Measurements from ENCODE around the gene CNTN4. TPM values are rescaled to one million over a fixed set of nuclear protein-coding genes. Genes with fewer than 3 reads are reported as not detected.

CNTN4 gene
- total RNA-seq, 1 donor from 2014 or later = not detected

DNA sequence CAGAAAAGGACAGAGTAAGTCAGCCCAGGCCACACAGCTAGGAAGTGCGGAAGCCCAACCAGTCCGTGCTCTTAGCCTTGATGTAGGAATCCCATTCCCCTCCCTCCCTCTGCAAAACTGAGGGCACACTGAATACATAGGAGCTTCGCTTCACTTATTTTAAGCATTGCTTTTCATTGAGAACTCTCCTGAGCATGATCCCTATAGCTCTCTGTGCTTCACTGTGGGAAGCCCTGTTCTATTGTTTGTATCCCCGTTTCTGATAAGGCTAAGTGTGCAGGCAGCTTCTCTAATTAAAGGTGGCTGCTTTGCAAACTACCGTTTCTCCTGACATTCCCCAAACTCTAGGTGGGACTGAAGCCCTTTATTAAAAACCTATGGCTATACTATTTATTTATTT, 981.6 kb downstream of the CNTN4 start:
- Mint-ChIP-seq H3K36me3 (ENCODE audit: low read depth, unreplicated experiment) (no peaks in the 10 kb centered on the region), H3K9me3 (ENCODE audit: unreplicated experiment) (peaks cover 4% of the 10 kb centered on the region), H3K27me3 (ENCODE audit: low read depth, unreplicated experiment) (no peaks in the 10 kb centered on the region), H3K4me1 (ENCODE audit: low read depth, unreplicated experiment) (no peaks in the 10 kb centered on the region), H3K27ac (ENCODE audit: unreplicated experiment) (no peak overlapping the region), H3K4me3 (ENCODE audit: unreplicated experiment) (no peak overlapping the region)
- FAIRE-seq (no peak), DNase-seq (ENCODE audit: low read depth) (no peak)
- Histone ChIP-seq H4K20me1 (ENCODE audit: insufficient read depth, low read length) (no peaks in the 10 kb centered on the region), H3K9ac (ENCODE audit: low read length) (no peak overlapping the region), H3K36me3 (ENCODE audit: insufficient read depth, low read length) (no peaks in the 10 kb centered on the region), H3K4me2 (ENCODE audit: low read length) (no peak overlapping the region), H3K4me1 (ENCODE audit: insufficient read depth, low read length) (no peaks in the 10 kb centered on the region), H3K4me3 (ENCODE audit: insufficient read depth, low read depth, low read length) (no peak overlapping the region), H3K27me3 (ENCODE audit: insufficient read depth, low read length) (no peaks in the 10 kb centered on the region), H3K27ac (ENCODE audit: low read depth, low read length) (no peak overlapping the region), H2AFZ (ENCODE audit: low read depth, low read length) (no peak overlapping the region), H3K79me2 (ENCODE audit: insufficient read depth, low read length) (no peaks in the 10 kb centered on the region), H3K9me3 (ENCODE audit: insufficient read depth, low read depth, low read length) (no peaks in the 10 kb centered on the region)
- TF ChIP-seq, protein P1, sequence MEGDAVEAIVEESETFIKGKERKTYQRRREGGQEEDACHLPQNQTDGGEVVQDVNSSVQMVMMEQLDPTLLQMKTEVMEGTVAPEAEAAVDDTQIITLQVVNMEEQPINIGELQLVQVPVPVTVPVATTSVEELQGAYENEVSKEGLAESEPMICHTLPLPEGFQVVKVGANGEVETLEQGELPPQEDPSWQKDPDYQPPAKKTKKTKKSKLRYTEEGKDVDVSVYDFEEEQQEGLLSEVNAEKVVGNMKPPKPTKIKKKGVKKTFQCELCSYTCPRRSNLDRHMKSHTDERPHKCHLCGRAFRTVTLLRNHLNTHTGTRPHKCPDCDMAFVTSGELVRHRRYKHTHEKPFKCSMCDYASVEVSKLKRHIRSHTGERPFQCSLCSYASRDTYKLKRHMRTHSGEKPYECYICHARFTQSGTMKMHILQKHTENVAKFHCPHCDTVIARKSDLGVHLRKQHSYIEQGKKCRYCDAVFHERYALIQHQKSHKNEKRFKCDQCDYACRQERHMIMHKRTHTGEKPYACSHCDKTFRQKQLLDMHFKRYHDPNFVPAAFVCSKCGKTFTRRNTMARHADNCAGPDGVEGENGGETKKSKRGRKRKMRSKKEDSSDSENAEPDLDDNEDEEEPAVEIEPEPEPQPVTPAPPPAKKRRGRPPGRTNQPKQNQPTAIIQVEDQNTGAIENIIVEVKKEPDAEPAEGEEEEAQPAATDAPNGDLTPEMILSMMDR (IDR thresholded peaks at IDR 0.05; ENCODE audit: insufficient read depth, low read depth, low read length) = no peak
- TF ChIP-seq EZH2 (IDR thresholded peaks at IDR 0.05; ENCODE audit: insufficient read depth, low read length) = no peak

- no peak overlapping the region for H2AFZ ChIP-seq (ENCODE audit: low read depth, low read length)
- H3K4me1 ChIP-seq (ENCODE audit: insufficient read depth, low read length) = no peaks in the 10 kb centered on the region
- no peaks in the 10 kb centered on the region for H3K36me3 ChIP-seq (ENCODE audit: insufficient read depth, low read length)
- H3K79me2 ChIP-seq (ENCODE audit: insufficient read depth, low read length) = no peaks in the 10 kb centered on the region
- Mint-ChIP-seq H3K4me3 (ENCODE audit: unreplicated experiment) (no peak overlapping the region), H3K27me3 (ENCODE audit: low read depth, unreplicated experiment) (no peaks in the 10 kb centered on the region), H3K9me3 (ENCODE audit: unreplicated experiment) (peaks cover 4% of the 10 kb centered on the region), H3K36me3 (ENCODE audit: low read depth, unreplicated experiment) (no peaks in the 10 kb centered on the region), H3K4me1 (ENCODE audit: low read depth, unreplicated experiment) (no peaks in the 10 kb centered on the region), H3K27ac (ENCODE audit: unreplicated experiment) (no peak overlapping the region)
- DNase-seq (ENCODE audit: low read depth) (no peak), FAIRE-seq (no peak)
- H3K4me3 ChIP-seq (ENCODE audit: insufficient read depth, low read depth, low read length) = no peak overlapping the region
- no peak overlapping the region for H3K27ac ChIP-seq (ENCODE audit: low read depth, low read length)
- no peaks in the 10 kb centered on the region for H3K9me3 ChIP-seq (ENCODE audit: insufficient read depth, low read depth, low read length)
- no peak overlapping the region for H3K9ac ChIP-seq (ENCODE audit: low read length)
- H3K4me2 ChIP-seq (ENCODE audit: low read length) = no peak overlapping the region
- no peaks in the 10 kb centered on the region for H3K27me3 ChIP-seq (ENCODE audit: insufficient read depth, low read length)
- no peak for TF ChIP-seq EZH2 (IDR thresholded peaks at IDR 0.05; ENCODE audit: insufficient read depth, low read length)
- TF ChIP-seq, protein P1 (IDR thresholded peaks at IDR 0.05; ENCODE audit: insufficient read depth, low read depth, low read length) = no peak
- H4K20me1 ChIP-seq (ENCODE audit: insufficient read depth, low read length) = no peaks in the 10 kb centered on the region
Observed at GRCh38 chr3:3081381-3082233, 982.9 kb downstream of the CNTN4 start.
